Astrocyte of the spinal cord (primary cell): ENCODE measurements around the gene ARMH3.
A peak's percentile ranks its signal among the peaks of the same experiment; 100 is the strongest.

Experiments used
- DNase-seq: peaks from one replicate; pipeline ENCODE4 v3.0.0; 2011; ENCODE audit warnings: low read depth, low spot score
- H3K4me3 ChIP-seq: 2 replicates; pipeline ENCODE4 v1.5.1; 2011; ENCODE audit warnings: low read depth, mild to moderate bottlenecking, low read length, moderate library complexity
- CTCF ChIP-seq: IDR thresholded peaks from 2 replicates; pipeline ENCODE4 v1.5.1; 2012; ENCODE audit warnings: low read depth, mild to moderate bottlenecking, low read length, inconsistent platforms
- in situ Hi-C: cut with HindIII; loops from 2 replicates; pipeline ENCODE4 v1.10.0; 2017; ENCODE audit warnings: low sequenced_read_pairs

Gene ARMH3

GRCh38 chr10:101879456-101880231 is 176.3 kb downstream of the ARMH3 start:
- no peak for TF ChIP-seq CTCF
- peak; percentile 80 for DNase-seq
- H3K4me3 ChIP-seq, result no peak overlapping the region
- in situ Hi-C loops, result no loop called here

GRCh38 chr10:101878869-101879268 is 177.1 kb downstream of the ARMH3 start:
- in situ Hi-C loops, result no loop called here
- DNase-seq, result no peak
- no peak overlapping the region for H3K4me3 ChIP-seq
- no peak for TF ChIP-seq CTCF

GRCh38 chr10:101875068-101875688 is 180.8 kb downstream of the ARMH3 start:
- in situ Hi-C loops, result no loop called here
- DNase-seq, result no peak
- no peak for TF ChIP-seq CTCF
- no peak overlapping the region for H3K4me3 ChIP-seq

- no peak for TF ChIP-seq CTCF
- no peak overlapping the region for H3K4me3 ChIP-seq
- in situ Hi-C loops, result no loop called here
- DNase-seq, result no peak
These were observed 181.7 kb downstream of the ARMH3 start for GRCh38 chr10:101874252-101874651.

GRCh38 chr10:101867931-101868330 is 188.0 kb downstream of the ARMH3 start:
- TF ChIP-seq CTCF, result no peak
- in situ Hi-C loops, result no loop called here
- no peak for DNase-seq
- H3K4me3 ChIP-seq, result no peak overlapping the region

- in situ Hi-C loops, result no loop called here
- no peak for TF ChIP-seq CTCF
These were observed 196.4 kb downstream of the ARMH3 start for GRCh38 chr10:101859530-101859929.

More at GRCh38 chr10:101859530-101859929, 196.4 kb downstream of the ARMH3 start:
- H3K4me3 ChIP-seq, result no peak overlapping the region
- DNase-seq, result no peak
